Fibroblast of pulmonary artery (primary cell): ENCODE data around the gene SEMG2.

Experiments
- DNase-seq: peaks from one replicate; pipeline ENCODE4 v3.0.0-alpha.2; 2010; ENCODE audit warnings: low read depth
- H3K4me3 ChIP-seq: replicated peaks from 2 replicates; pipeline ENCODE4 v1.5.1; 2011; ENCODE audit warnings: low read depth, mild to moderate bottlenecking, control low read depth, low read length, moderate library complexity
- TF ChIP-seq, protein P1 (sequence below): IDR thresholded peaks from 2 replicates; pipeline ENCODE4 v1.5.1; 2011; ENCODE audit warnings: mild to moderate bottlenecking, control low read depth, low read length, inconsistent platforms; ENCODE audit errors: missing control alignments

The SEMG2 gene

DNA sequence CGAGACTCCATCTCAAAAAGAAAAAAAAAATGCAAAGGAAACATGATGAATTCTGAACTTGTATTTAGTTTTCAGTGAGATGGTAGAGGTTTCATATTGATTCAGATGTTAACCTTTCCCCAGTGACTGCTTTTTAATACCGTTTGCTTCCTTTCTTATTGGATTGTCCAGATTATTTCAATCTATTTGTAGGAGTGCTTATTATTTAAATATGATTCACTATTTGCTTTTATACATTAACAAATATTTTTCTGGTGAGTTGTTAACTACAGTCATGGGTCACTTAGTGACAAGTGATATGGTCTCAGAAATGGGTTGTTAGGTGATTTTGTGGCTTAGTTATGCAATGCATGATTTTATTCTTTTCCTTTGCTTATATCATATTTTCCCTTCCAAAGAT is 38.1 kb upstream of the SEMG2 start:
- TF ChIP-seq, protein P1, sequence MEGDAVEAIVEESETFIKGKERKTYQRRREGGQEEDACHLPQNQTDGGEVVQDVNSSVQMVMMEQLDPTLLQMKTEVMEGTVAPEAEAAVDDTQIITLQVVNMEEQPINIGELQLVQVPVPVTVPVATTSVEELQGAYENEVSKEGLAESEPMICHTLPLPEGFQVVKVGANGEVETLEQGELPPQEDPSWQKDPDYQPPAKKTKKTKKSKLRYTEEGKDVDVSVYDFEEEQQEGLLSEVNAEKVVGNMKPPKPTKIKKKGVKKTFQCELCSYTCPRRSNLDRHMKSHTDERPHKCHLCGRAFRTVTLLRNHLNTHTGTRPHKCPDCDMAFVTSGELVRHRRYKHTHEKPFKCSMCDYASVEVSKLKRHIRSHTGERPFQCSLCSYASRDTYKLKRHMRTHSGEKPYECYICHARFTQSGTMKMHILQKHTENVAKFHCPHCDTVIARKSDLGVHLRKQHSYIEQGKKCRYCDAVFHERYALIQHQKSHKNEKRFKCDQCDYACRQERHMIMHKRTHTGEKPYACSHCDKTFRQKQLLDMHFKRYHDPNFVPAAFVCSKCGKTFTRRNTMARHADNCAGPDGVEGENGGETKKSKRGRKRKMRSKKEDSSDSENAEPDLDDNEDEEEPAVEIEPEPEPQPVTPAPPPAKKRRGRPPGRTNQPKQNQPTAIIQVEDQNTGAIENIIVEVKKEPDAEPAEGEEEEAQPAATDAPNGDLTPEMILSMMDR: no peak

GRCh38 chr20:45187693-45188092 is 33.5 kb upstream of the SEMG2 start:
- no peak overlapping the region for H3K4me3 ChIP-seq
- TF ChIP-seq, protein P1: no peak
- no peak for DNase-seq

More for the DNA sequence above, 38.1 kb upstream of the SEMG2 start:
- no peak for DNase-seq
- H3K4me3 ChIP-seq: no peak overlapping the region

DNA sequence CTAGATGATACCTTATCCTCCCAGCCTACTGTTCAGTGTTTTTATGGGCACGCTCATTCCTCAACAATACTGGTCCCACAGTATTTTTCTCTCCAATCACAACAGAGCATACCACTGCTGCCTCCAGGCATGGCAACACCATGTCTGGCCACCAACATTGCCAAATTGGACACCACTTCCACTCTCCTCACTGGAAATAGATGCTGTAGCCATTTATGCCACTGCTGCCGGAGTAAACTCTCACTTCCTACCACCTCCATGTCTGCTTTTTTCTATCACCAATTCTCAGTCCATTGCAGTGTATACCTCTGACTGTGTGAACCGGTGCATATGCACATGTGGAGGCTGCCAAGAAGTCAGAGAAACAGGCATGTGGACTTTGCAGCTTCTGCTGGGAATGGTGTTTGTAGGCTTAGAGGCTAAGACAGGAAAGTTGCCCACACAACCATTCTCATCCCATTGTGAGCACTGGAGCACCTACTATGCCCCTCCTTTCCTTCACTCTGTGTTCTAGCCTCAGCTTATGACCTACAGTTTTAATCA is 32.0 kb upstream of the SEMG2 start:
- DNase-seq: no peak
- TF ChIP-seq, protein P1: no peak

GRCh38 chr20:45189861-45190260 is 31.3 kb upstream of the SEMG2 start:
- no peak for DNase-seq
- TF ChIP-seq, protein P1: no peak

More for the DNA sequence above, 32.0 kb upstream of the SEMG2 start:
- H3K4me3 ChIP-seq: no peak overlapping the region

GRCh38 chr20:45191926-45192325 is 29.2 kb upstream of the SEMG2 start:
- TF ChIP-seq, protein P1: no peak
- DNase-seq: no peak
- no peak overlapping the region for H3K4me3 ChIP-seq

More at GRCh38 chr20:45189861-45190260, 31.3 kb upstream of the SEMG2 start:
- H3K4me3 ChIP-seq: no peak overlapping the region

GRCh38 chr20:45193331-45193730 is 27.8 kb upstream of the SEMG2 start:
- TF ChIP-seq, protein P1: no peak

DNA sequence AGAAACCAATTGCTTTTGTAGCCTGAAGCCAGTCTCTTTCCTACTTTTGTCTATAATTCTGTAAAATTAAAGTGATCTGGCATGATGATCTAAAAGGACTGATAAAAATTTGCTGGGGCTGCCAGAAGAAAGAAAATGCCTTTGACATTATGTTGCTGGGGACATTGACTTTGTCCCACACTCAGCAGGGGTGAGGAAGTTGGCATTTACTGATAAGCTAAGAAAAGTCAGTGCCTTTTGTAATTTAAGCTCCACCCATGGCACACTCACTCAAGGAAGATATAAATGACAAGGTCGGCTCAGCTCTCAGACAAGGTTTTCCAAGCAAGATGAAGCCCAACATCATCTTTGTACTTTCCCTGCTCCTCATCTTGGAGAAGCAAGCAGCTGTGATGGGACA is 14.4 kb upstream of the SEMG2 start, which contains the start of gene SEMG1:
TSS of gene SEMG1 (plus strand) at position 309 of the 400 bp plus-strand sequence. CDS start at position 330, 21 bp downstream.
- no peak for DNase-seq
- TF ChIP-seq, protein P1: no peak
- H3K4me3 ChIP-seq: no peak within 1 kb of the TSS

More at GRCh38 chr20:45193331-45193730, 27.8 kb upstream of the SEMG2 start:
- H3K4me3 ChIP-seq: no peak overlapping the region
- no peak for DNase-seq
